ENCODE data around the gene PTPRD. TPM values are rescaled to one million over a fixed set of nuclear protein-coding genes. Genes with fewer than 3 reads are reported as not detected.

The PTPRD gene
- total RNA-seq, 2 donors from 2014 or later: 60.1 to 75.7 TPM

DNA sequence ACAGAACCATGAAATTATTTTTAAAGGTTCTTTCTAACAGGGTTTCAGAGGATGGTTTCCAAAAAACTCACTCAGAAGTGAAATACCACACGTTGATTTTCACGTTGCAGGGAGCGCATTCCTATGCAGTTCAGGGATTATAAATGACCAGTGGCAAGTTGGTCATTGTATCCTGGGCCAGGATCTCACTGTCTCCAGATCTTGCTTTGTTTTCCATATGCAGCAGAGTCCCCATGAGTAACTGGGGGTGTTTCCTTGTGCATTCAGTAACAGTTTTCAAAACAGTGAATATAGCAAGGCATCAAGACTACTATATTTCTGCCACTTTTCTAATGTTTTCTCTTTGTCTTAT is 1748.3 kb downstream of the PTPRD start:
- no peaks in the 10 kb centered on the region for H3K4me1 ChIP-seq
- H3K9ac ChIP-seq (ENCODE audit: low read depth in 2 of 2, low read length in 2 of 2): no peak overlapping the region
- H3K4me3 ChIP-seq: no peak overlapping the region
- TF ChIP-seq, protein P1, sequence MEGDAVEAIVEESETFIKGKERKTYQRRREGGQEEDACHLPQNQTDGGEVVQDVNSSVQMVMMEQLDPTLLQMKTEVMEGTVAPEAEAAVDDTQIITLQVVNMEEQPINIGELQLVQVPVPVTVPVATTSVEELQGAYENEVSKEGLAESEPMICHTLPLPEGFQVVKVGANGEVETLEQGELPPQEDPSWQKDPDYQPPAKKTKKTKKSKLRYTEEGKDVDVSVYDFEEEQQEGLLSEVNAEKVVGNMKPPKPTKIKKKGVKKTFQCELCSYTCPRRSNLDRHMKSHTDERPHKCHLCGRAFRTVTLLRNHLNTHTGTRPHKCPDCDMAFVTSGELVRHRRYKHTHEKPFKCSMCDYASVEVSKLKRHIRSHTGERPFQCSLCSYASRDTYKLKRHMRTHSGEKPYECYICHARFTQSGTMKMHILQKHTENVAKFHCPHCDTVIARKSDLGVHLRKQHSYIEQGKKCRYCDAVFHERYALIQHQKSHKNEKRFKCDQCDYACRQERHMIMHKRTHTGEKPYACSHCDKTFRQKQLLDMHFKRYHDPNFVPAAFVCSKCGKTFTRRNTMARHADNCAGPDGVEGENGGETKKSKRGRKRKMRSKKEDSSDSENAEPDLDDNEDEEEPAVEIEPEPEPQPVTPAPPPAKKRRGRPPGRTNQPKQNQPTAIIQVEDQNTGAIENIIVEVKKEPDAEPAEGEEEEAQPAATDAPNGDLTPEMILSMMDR (IDR thresholded peaks at IDR 0.05): no peak
- H3K9me3 ChIP-seq: no peaks in the 10 kb centered on the region
- no peak for DNase-seq
- intact Hi-C loops (cut with DNase I): no loop called here
- H3K27me3 ChIP-seq: no peaks in the 10 kb centered on the region
- H3K27ac ChIP-seq: no peak overlapping the region
- no peaks in the 10 kb centered on the region for H3K36me3 ChIP-seq

- Histone ChIP-seq H3K27ac (no peak overlapping the region), H3K36me3 (no peaks in the 10 kb centered on the region), H3K27me3 (no peaks in the 10 kb centered on the region), H3K9ac (ENCODE audit: low read depth in 2 of 2, low read length in 2 of 2) (no peak overlapping the region), H3K4me3 (no peak overlapping the region), H3K9me3 (no peaks in the 10 kb centered on the region), H3K4me1 (no peaks in the 10 kb centered on the region)
- intact Hi-C loops (cut with DNase I): no loop called here
- TF ChIP-seq, protein P1 (IDR thresholded peaks at IDR 0.05): no peak
- DNase-seq: no peak
Measured at GRCh38 chr9:8863886-8864544, 1748.8 kb downstream of the PTPRD start.

GRCh38 chr9:8863069-8863468 is 1749.7 kb downstream of the PTPRD start:
- intact Hi-C loops (cut with DNase I): no loop called here
- no peak overlapping the region for H3K27ac ChIP-seq
- H3K9ac ChIP-seq (ENCODE audit: low read depth in 2 of 2, low read length in 2 of 2): no peak overlapping the region
- no peaks in the 10 kb centered on the region for H3K36me3 ChIP-seq
- H3K9me3 ChIP-seq: no peaks in the 10 kb centered on the region
- no peaks in the 10 kb centered on the region for H3K4me1 ChIP-seq
- TF ChIP-seq, protein P1 (IDR thresholded peaks at IDR 0.05): no peak
- H3K27me3 ChIP-seq: no peaks in the 10 kb centered on the region
- no peak overlapping the region for H3K4me3 ChIP-seq
- DNase-seq: no peak

DNA sequence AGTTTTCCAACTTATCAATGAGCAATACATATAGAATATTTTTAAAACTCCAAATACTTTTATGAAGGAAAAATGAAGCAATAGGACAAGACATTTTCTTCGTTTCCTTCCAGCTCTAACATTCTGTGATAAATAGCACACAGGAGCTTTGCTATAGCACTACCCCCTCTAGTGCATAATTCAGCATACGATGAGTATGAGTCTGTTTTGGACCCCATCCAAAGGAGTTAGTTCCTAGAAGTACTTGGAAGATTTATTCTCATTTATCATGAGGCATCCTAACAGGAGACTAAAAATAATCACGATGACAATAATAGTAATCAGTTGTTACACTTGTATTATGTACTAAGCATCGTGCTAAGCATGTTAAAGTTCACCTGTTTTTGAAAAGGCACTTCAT is 1751.9 kb downstream of the PTPRD start:
- TF ChIP-seq, protein P1 (IDR thresholded peaks at IDR 0.05): no peak
- Histone ChIP-seq H3K4me1 (peaks cover under 1% of the 10 kb centered on the region), H3K9ac (ENCODE audit: low read depth in 2 of 2, low read length in 2 of 2) (no peak overlapping the region), H3K27ac (no peak overlapping the region), H3K27me3 (no peaks in the 10 kb centered on the region), H3K9me3 (no peaks in the 10 kb centered on the region), H3K36me3 (no peaks in the 10 kb centered on the region), H3K4me3 (no peak overlapping the region)
- DNase-seq: no peak
- intact Hi-C loops (cut with DNase I): no loop called here

GRCh38 chr9:8860086-8860485 is 1752.7 kb downstream of the PTPRD start:
- no peaks in the 10 kb centered on the region for H3K36me3 ChIP-seq
- no peaks in the 10 kb centered on the region for H3K9me3 ChIP-seq
- no peak overlapping the region for H3K27ac ChIP-seq
- no peak for DNase-seq
- H3K9ac ChIP-seq (ENCODE audit: low read depth in 2 of 2, low read length in 2 of 2): no peak overlapping the region
- intact Hi-C loops (cut with DNase I): no loop called here
- H3K27me3 ChIP-seq: no peaks in the 10 kb centered on the region
- peaks cover 4% of the 10 kb centered on the region for H3K4me1 ChIP-seq
- TF ChIP-seq, protein P1 (IDR thresholded peaks at IDR 0.05): no peak
- no peak overlapping the region for H3K4me3 ChIP-seq
